Stomach (tissue), 9 donors: ENCODE measurements around the gene WDR20. TPM values are rescaled to one million over a fixed set of nuclear protein-coding genes. Genes with fewer than 3 reads are reported as not detected.

Experiments used
- DNase-seq, 2 donors: peaks; one replicate each; pipeline versions ENCODE4 v3.0.0 to v3.0.0-alpha.2; 2013 to 2019
- H3K27ac ChIP-seq, 5 donors: fragments of 200-600 bp in 4 of 5; sonication (generic) in 4 of 5; one replicate each; pipeline ENCODE4 v1.5.1; 2013 to 2019; ENCODE audit warnings: mild to moderate bottlenecking in 1 of 5, moderate library complexity in 1 of 5
- H3K27me3 ChIP-seq, 3 donors: fragments of 200-600 bp; sonication (generic); one replicate each; pipeline ENCODE4 v1.5.1; 2017 to 2019; ENCODE audit warnings: mixed run types in 1 of 3
- H3K36me3 ChIP-seq, 4 donors: fragments of 200-600 bp; sonication (generic); 1 replicate in 3 of 4; 2 replicates in 1 of 4; pipeline ENCODE4 v1.5.1; 2016 to 2019
- H3K4me1 ChIP-seq, 4 donors: fragments of 200-600 bp; sonication (generic); one replicate each; pipeline ENCODE4 v1.5.1; 2016 to 2019
- H3K4me3 ChIP-seq, 4 donors: fragments of 200-600 bp; sonication (generic) in 3 of 4; one replicate each; pipeline ENCODE4 v1.5.1; 2016 to 2019; ENCODE audit warnings: mild to moderate bottlenecking in 1 of 4
- H3K9me3 ChIP-seq, 4 donors: fragments of 200-600 bp; sonication (generic); one replicate each; pipeline ENCODE4 v1.5.1; 2016 to 2019
- CTCF ChIP-seq, 7 experiments: fragments of 450-650 bp in 4 of 7; fragments of 200-600 bp in 3 of 7; sonication (generic) in 3 of 7; IDR thresholded peaks; one replicate each; pipeline ENCODE4 v1.5.1; 2016 to 2019; ENCODE audit warnings: antibody characterized with exemption in 7 of 7, control low read depth in 2 of 7, mild to moderate bottlenecking in 1 of 7
- EP300 ChIP-seq: sonication (generic); formaldehyde crosslinking; IDR thresholded peaks from one replicate; pipeline ENCODE4 v1.6.1; 2017; ENCODE audit warnings: antibody characterized with exemption
- POLR2A ChIP-seq, 4 donors: fragments of 450-650 bp; IDR thresholded peaks; one replicate each; pipeline ENCODE4 v1.6.1; 2016; ENCODE audit warnings: antibody characterized with exemption in 4 of 4, control low read depth in 2 of 4, mild to moderate bottlenecking in 1 of 4, moderate library complexity in 1 of 4
- POLR2AphosphoS5 ChIP-seq, 3 donors: sonication (generic); formaldehyde crosslinking; IDR thresholded peaks; one replicate each; pipeline ENCODE4 v1.6.1; 2016; ENCODE audit warnings: antibody characterized with exemption in 3 of 3
- WGBS, 5 donors: extraction: QIAGEN DNeasy Blood & Tissue Kit in 3 of 5; methylation state at CpG; one replicate each; pipeline versions ENCODE4 v1.1.5 to v1.1.7; 2013 to 2018; 5-methylcytosine and 5-hydroxymethylcytosine counted together
- intact Hi-C: fragments of 100-400 bp; cut with DNase I; formaldehyde crosslinking; loops from one replicate; pipeline ENCODE4 v1.15.1; 2023; ENCODE audit warnings: low total_unique reads
- polyA plus RNA-seq, 3 donors: library from polyadenylated mRNA; stranded (reverse); fragments of 200-250 nt; gene quantifications; one replicate each; pipeline ENCODE4 v1.2.3, GENCODE V29; 2013
- total RNA-seq, 5 donors: library from RNA; depleted of rRNA; stranded (reverse); fragments of >200 nt; gene quantifications; one replicate each; pipeline versions ENCODE4 v1.1.0 to v1.2.3, GENCODE V29; 2014 to 2016
- donor health status: healthy with polysubstance abuse.
- donor health status: Bipolar disorder and iron deficiency.
- donor health status: healthy.

The WDR20 gene
- total and polyA plus RNA-seq, 8 donors, result 8.2 to 44.2 (median 14.5) TPM

GRCh38 chr14:102225936-102226335, 86.2 kb downstream of the WDR20 start:
- no peak for DNase-seq
- Histone ChIP-seq H3K36me3 (peaks cover 2 to 52% (median 39%) of the 10 kb centered on the region in 4 donors), H3K27me3 (no peaks in the 10 kb centered on the region), H3K4me1 (peaks cover 0 to 3% (median 0%) of the 10 kb centered on the region in 4 donors), H3K27ac (no peak overlapping the region), H3K4me3 (no peak overlapping the region), H3K9me3 (no peaks in the 10 kb centered on the region)
- intact Hi-C loops, result no loop called here
- TF ChIP-seq POLR2AphosphoS5 (IDR thresholded peaks at IDR 0.05) (no peak), CTCF (IDR thresholded peaks at IDR 0.05) (no peak), EP300 (no peak), POLR2A (IDR thresholded peaks at IDR 0.05) (no peak)
- WGBS, 5 donors, result 77 to 84% (median 81%) methylated on average over 15 of the region's 15 CpGs

GRCh38 chr14:102226356-102227125, 86.8 kb downstream of the WDR20 start:
- TF ChIP-seq CTCF (IDR thresholded peaks at IDR 0.05) (no peak), POLR2AphosphoS5 (IDR thresholded peaks at IDR 0.05) (no peak), EP300 (no peak), POLR2A (IDR thresholded peaks at IDR 0.05) (no peak)
- H3K9me3 ChIP-seq, result no peaks in the 10 kb centered on the region
- DNase-seq, result no peak
- peaks cover 2 to 55% (median 42%) of the 10 kb centered on the region in 4 donors for H3K36me3 ChIP-seq
- no peaks in the 10 kb centered on the region for H3K27me3 ChIP-seq
- intact Hi-C loops, result no loop called here
- H3K27ac ChIP-seq, result no peak overlapping the region
- H3K4me1 ChIP-seq, result no peaks in the 10 kb centered on the region
- no peak overlapping the region for H3K4me3 ChIP-seq
- WGBS, 5 donors, result 79 to 89% (median 83%) methylated on average over 12 to 27 of the region's 27 CpGs

- Histone ChIP-seq H3K27me3 (no peaks in the 10 kb centered on the region), H3K4me1 (no peaks in the 10 kb centered on the region), H3K4me3 (no peak overlapping the region), H3K27ac (no peak overlapping the region), H3K36me3 (peaks cover 2 to 55% (median 43%) of the 10 kb centered on the region in 4 donors), H3K9me3 (no peaks in the 10 kb centered on the region)
- intact Hi-C loops, result no loop called here
- WGBS, 5 donors, result 84 to 88% (median 86%) methylated on average over 26 to 28 of the region's 28 CpGs
- TF ChIP-seq POLR2AphosphoS5 (IDR thresholded peaks at IDR 0.05), result no peak
- no peak for TF ChIP-seq POLR2A (IDR thresholded peaks at IDR 0.05)
- no peak for TF ChIP-seq CTCF (IDR thresholded peaks at IDR 0.05)
- TF ChIP-seq EP300, result no peak
- no peak for DNase-seq
Observed at GRCh38 chr14:102227184-102227964, 87.7 kb downstream of the WDR20 start.

- H3K9me3 ChIP-seq, result no peaks in the 10 kb centered on the region
- no peak for DNase-seq
- intact Hi-C loops, result no loop called here
- H3K4me3 ChIP-seq, result no peak overlapping the region
- no peaks in the 10 kb centered on the region for H3K4me1 ChIP-seq
- WGBS, 5 donors, result 94 to 95% (median 95%) methylated on average over 43 of the region's 43 CpGs
- no peak for TF ChIP-seq CTCF (IDR thresholded peaks at IDR 0.05)
- H3K27me3 ChIP-seq, result no peaks in the 10 kb centered on the region
- peaks cover 2 to 53% (median 37%) of the 10 kb centered on the region in 4 donors for H3K36me3 ChIP-seq
- H3K27ac ChIP-seq, result no peak overlapping the region
Observed at GRCh38 chr14:102229071-102229738, 89.5 kb downstream of the WDR20 start.
